Neural crest cell (in vitro differentiated cells): ENCODE measurements around the gene RUNX3. TPM values are rescaled to one million over a fixed set of nuclear protein-coding genes. Genes with fewer than 3 reads are reported as not detected.

ENCODE experiments used
- DNase-seq: peaks from one replicate; pipeline ENCODE4 v3.0.0; 2021; ENCODE audit warnings: low read depth, mixed read lengths, low spot score
- H3K27ac Mint-ChIP-seq: one replicate; pipeline ENCODE4 v1.8.0; 2021; ENCODE audit warnings: mild to moderate bottlenecking, mixed read lengths; ENCODE audit not compliant: unreplicated experiment
- H3K27me3 Mint-ChIP-seq: 2 replicates; pipeline ENCODE4 v1.8.0; 2021; ENCODE audit warnings: low read depth, mild to moderate bottlenecking, mixed read lengths
- H3K36me3 Mint-ChIP-seq: 2 replicates; pipeline ENCODE4 v1.8.0; 2021; ENCODE audit warnings: low read depth, mild to moderate bottlenecking, mixed read lengths
- H3K4me1 Mint-ChIP-seq: 2 replicates; pipeline ENCODE4 v1.8.0; 2021; ENCODE audit warnings: mixed read lengths
- H3K4me3 Mint-ChIP-seq: one replicate; pipeline ENCODE4 v1.8.0; 2021; ENCODE audit warnings: mild to moderate bottlenecking, mixed read lengths
- H3K9me3 Mint-ChIP-seq: 2 replicates; pipeline ENCODE4 v1.8.0; 2021; ENCODE audit warnings: mixed read lengths
- CTCF ChIP-seq: fragments of 200-600 bp; sonication (generic); conservative IDR thresholded peaks from 2 replicates; pipeline ENCODE4 v1.5.0; 2021; ENCODE audit warnings: antibody characterized with exemption, mild to moderate bottlenecking
- total RNA-seq: library from RNA; stranded (reverse); gene quantifications from 2 replicates; pipeline ENCODE4 v1.2.1, GENCODE V29; 2021

Gene RUNX3
- total RNA-seq, 1 donor from 2014 or later: 0.16 TPM

- H3K27ac Mint-ChIP-seq: no peak overlapping the region
- no peak for TF ChIP-seq CTCF
- no peaks in the 10 kb centered on the region for H3K4me1 Mint-ChIP-seq
- H3K36me3 Mint-ChIP-seq: no peaks in the 10 kb centered on the region
- H3K27me3 Mint-ChIP-seq: peaks cover 2% of the 10 kb centered on the region
- no peaks in the 10 kb centered on the region for H3K9me3 Mint-ChIP-seq
- no peak for DNase-seq
- H3K4me3 Mint-ChIP-seq: no peak overlapping the region
Measured at GRCh38 chr1:24875991-24876506, 54.0 kb downstream of the RUNX3 start.

- H3K27me3 Mint-ChIP-seq: no peaks in the 10 kb centered on the region
Measured at GRCh38 chr1:24875257-24875656, 54.8 kb downstream of the RUNX3 start.

GRCh38 chr1:24874611-24875234 lies 55.4 kb downstream of the RUNX3 start:
- no peak overlapping the region for H3K27ac Mint-ChIP-seq

More at GRCh38 chr1:24875257-24875656, 54.8 kb downstream of the RUNX3 start:
- no peak for TF ChIP-seq CTCF
- Mint-ChIP-seq H3K9me3 (no peaks in the 10 kb centered on the region), H3K36me3 (no peaks in the 10 kb centered on the region), H3K27ac (no peak overlapping the region), H3K4me1 (no peaks in the 10 kb centered on the region), H3K4me3 (no peak overlapping the region)
- no peak for DNase-seq

GRCh38 chr1:24874056-24874455 lies 56.0 kb downstream of the RUNX3 start:
- Mint-ChIP-seq H3K27ac (no peak overlapping the region), H3K4me3 (no peak overlapping the region), H3K36me3 (no peaks in the 10 kb centered on the region), H3K9me3 (no peaks in the 10 kb centered on the region), H3K4me1 (no peaks in the 10 kb centered on the region), H3K27me3 (no peaks in the 10 kb centered on the region)
- TF ChIP-seq CTCF: no peak
- no peak for DNase-seq

More at GRCh38 chr1:24874611-24875234, 55.4 kb downstream of the RUNX3 start:
- no peaks in the 10 kb centered on the region for H3K4me1 Mint-ChIP-seq
- H3K27me3 Mint-ChIP-seq: no peaks in the 10 kb centered on the region
- no peak overlapping the region for H3K4me3 Mint-ChIP-seq
- no peaks in the 10 kb centered on the region for H3K9me3 Mint-ChIP-seq
- H3K36me3 Mint-ChIP-seq: no peaks in the 10 kb centered on the region
- no peak for DNase-seq
- no peak for TF ChIP-seq CTCF

GRCh38 chr1:24873148-24873547 lies 56.9 kb downstream of the RUNX3 start:
- Mint-ChIP-seq H3K36me3 (no peaks in the 10 kb centered on the region), H3K9me3 (no peaks in the 10 kb centered on the region), H3K27ac (no peak overlapping the region), H3K4me3 (no peak overlapping the region), H3K4me1 (no peaks in the 10 kb centered on the region), H3K27me3 (no peaks in the 10 kb centered on the region)
- no peak for DNase-seq
- TF ChIP-seq CTCF: no peak
